Measurements from ENCODE around the gene NDUFS7. TPM values are rescaled to one million over a fixed set of nuclear protein-coding genes. Genes with fewer than 3 reads are reported as not detected.

Gene NDUFS7
- total RNA-seq, 1 donor from 2014 or later: 443 TPM

DNA sequence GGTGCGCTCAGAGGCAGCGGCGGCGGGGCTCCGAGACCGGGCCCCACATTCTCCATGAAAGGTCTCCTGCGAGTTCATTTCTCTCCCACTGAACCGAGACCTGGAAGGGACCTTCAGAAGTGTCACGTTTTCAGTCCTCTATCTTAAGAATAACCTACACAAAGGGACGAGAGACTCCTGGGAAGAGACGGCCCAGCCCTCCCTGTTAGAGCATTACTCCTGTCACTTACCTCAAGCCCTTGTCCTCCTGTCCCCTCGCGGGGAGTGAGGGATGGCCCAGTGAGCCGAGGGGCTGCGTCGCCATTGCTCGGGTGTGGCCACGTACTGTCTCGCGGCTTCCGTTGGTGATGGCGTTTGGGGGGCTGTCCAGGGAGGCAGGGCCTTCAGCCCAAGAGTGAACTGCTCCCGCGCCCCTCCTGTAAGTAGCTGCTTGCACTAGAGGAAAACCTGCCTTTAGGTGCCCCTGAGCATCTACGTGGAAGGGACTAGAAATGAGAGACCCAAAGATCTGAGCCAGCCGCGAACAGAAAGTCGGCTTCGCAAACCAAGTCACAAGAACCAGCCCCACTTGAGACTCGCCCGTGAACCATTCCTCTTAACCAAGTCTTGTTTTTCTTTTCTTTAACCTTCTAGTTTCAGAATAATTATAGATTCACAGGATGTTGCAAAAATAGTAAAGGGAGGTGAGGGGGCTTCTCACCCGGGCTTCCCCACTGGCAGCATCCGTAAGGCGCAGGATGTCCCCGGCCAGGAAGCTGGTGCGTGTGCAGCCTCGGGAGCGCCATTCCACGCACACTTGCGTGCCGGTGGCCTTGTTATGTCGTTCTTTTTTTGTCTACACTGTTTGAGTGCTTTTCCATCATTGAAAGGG lies 21.1 kb upstream of the NDUFS7 start:
- intact Hi-C loops (cut with DNase I): no loop called here
- no peak for ATAC-seq

GRCh38 chr19:1363599-1363998 lies 20.1 kb upstream of the NDUFS7 start:
- DNase-seq (ENCODE audit: missing footprints) (no peak), ATAC-seq (no peak)
- intact Hi-C loops (cut with DNase I): no loop called here

More for the DNA sequence above, 21.1 kb upstream of the NDUFS7 start:
- DNase-seq (ENCODE audit: missing footprints): peak; percentile 32

- ATAC-seq: no peak
- intact Hi-C loops (cut with DNase I): no loop called here
- peak; percentile 7 for DNase-seq (ENCODE audit: missing footprints)
These were observed 19.5 kb upstream of the NDUFS7 start for GRCh38 chr19:1364070-1364704.

GRCh38 chr19:1365319-1366269 lies 18.1 kb upstream of the NDUFS7 start:
- intact Hi-C loops (cut with DNase I): no loop called here
- peak; percentile 14 for DNase-seq (ENCODE audit: missing footprints)
- no peak for ATAC-seq

- ATAC-seq: no peak
- DNase-seq (ENCODE audit: missing footprints): peak; percentile 44
- intact Hi-C loops (cut with DNase I): no loop called here
These were observed 17.4 kb upstream of the NDUFS7 start for GRCh38 chr19:1366296-1366695.

DNA sequence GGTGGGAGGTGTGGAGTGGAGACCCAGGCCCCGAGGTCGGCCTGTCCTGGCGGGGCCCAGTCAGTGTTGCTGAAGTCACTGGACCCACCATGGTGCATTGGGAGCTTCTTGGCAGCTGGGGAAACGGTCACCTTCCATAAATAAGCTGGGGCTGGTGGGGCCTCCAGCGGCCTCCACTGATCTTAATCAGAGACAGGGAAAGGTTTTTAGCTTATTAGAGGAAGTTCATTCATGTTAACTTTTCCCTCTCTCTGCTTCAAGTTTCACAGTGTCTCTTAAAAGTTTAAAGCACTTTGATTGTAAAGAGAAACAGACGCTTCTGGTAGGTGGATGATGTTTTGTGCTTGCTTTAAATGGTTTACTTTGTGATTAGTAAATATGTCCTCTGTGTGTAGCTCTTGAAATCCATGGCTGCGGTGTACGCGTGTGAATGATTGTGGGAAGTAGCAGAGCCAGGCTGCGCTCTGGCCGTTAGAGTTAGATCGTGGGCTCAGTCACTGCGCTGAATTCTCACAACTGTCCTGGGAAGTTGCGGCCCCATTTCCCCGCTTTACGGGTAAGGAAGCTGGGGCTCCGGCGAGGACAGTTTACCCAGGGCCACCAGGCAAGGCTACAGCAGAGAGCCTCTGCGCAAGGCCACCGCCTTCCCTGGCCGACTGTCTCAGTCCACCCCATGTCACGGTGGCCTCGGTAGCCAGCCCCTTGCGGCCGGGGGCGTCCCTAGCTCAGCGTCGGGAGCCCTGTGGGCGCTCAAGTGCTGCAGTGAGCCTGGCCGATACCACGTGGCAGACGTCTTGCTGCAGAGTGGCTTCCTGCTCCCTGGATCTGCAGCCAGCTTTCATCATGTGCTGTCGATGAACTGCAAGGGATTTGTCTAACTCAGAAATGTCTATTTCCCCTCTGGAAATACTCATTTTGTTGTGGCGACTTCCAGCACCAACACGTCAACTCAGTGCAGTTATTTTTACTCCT lies 16.5 kb upstream of the NDUFS7 start:
- DNase-seq (ENCODE audit: missing footprints): peak; percentile 27
- ATAC-seq: no peak
- intact Hi-C loops (cut with DNase I): no loop called here

GRCh38 chr19:1369214-1369805 lies 14.4 kb upstream of the NDUFS7 start:
- intact Hi-C loops (cut with DNase I): no loop called here
- ATAC-seq (no peak), DNase-seq (ENCODE audit: missing footprints) (peak; percentile 33)

DNA sequence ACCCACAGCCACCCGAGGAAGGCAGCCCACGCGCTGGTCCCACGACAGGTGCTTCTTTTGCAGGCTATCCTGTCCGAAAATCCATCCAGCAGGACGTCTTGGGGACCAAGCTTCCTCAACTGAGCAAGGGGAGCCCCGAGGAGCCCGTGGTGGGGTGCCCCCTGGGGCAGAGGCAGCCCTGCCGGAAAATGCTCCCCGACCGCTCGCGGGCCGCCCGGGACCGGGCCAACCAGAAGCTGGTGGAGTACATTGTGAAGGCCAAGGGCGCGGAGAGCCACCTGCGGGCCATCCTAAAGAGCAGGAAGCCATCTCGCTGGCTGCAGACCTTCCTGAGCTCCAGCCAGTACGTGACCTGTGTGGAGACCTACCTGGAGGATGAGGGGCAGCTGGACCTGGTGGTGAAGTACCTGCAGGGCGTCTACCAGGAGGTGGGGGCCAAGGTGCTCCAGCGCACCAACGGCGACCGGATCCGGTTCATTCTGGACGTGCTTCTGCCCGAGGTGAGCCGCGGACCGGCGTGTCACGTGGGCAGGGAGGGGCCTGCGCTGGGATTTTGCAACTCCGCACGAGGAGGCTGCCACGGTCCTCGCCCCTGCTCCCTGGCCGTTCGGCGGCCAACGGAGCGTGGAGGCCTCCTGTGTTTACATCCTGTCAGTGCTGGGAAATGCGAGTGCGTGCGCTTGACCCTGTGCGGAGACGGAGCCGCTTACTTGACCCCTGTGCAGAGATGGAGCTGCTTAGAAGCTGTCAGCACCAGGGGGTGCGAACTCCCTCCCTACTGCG lies 12.9 kb upstream of the NDUFS7 start:
- intact Hi-C loops (cut with DNase I): no loop called here
- peak; percentile 59 for DNase-seq (ENCODE audit: missing footprints)

GRCh38 chr19:1373042-1373533 lies 10.6 kb upstream of the NDUFS7 start:
- peak; percentile 35 for DNase-seq (ENCODE audit: missing footprints)
- intact Hi-C loops (cut with DNase I): no loop called here
- ATAC-seq: peak; percentile 8

More for the DNA sequence above, 12.9 kb upstream of the NDUFS7 start:
- ATAC-seq: no peak

DNA sequence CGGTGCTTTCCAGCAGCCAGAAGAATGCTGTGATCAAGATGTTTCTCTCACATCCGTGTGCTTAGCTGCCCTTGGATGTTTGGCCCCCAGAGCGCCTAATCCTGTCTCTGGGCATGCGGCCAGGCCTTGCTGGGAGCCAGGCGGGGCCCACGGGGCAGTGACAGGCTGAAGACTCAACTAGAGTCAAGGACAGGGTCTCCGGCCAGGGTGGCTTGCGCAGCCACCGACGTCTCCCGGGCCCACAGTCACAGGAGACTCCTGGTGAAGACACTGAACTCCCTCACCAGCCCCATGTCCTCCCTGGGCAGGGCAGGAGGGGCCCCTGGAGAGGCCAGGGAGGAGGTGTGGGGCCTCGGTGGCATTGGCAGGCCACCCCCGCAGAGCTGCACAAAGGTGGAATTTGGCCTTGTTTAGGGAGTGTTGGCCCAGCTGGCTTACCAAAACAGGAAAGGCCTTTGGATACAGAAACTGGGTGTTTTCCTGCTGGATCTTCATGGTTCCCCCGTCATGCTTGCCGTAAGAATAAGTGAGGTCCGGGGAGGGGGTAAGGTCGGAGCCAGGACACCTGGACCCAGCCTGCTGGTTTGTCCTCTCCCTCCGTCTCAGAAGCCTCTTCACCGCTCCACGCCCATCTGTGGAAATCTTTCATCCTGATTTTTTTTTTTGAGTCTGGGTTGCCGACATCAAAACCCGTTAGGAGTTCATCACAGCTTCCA lies 10.0 kb upstream of the NDUFS7 start:
- ATAC-seq: peak; percentile 78
- peak; percentile 87 for DNase-seq (ENCODE audit: missing footprints)
- intact Hi-C loops (cut with DNase I): no loop called here

- intact Hi-C loops (cut with DNase I): no loop called here
- ATAC-seq (peak; percentile 23), DNase-seq (ENCODE audit: missing footprints) (peak; percentile 63)
These were observed 9.5 kb upstream of the NDUFS7 start for GRCh38 chr19:1374250-1374577.

DNA sequence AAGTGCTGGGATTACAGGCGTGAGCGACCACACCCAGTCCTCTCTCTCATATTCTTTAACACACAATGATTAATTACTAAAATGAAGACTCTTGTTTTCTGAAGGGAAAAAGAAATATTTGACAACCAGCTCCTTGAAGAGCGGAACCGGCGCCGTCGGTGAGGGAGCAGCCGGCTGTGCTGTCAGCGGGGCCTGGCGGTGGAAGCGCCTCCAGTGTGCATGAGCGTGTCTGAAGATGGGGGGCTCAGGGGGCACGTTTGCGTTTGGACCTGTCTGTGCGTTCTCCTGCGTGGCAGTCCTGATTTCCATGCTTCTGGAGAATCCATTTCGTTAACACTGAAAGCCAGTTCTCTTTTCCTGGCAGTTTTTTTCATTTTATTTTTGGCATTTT lies 7.3 kb upstream of the NDUFS7 start:
- ATAC-seq (no peak), DNase-seq (ENCODE audit: missing footprints) (peak; percentile 62)
- intact Hi-C loops (cut with DNase I): no loop called here

DNA sequence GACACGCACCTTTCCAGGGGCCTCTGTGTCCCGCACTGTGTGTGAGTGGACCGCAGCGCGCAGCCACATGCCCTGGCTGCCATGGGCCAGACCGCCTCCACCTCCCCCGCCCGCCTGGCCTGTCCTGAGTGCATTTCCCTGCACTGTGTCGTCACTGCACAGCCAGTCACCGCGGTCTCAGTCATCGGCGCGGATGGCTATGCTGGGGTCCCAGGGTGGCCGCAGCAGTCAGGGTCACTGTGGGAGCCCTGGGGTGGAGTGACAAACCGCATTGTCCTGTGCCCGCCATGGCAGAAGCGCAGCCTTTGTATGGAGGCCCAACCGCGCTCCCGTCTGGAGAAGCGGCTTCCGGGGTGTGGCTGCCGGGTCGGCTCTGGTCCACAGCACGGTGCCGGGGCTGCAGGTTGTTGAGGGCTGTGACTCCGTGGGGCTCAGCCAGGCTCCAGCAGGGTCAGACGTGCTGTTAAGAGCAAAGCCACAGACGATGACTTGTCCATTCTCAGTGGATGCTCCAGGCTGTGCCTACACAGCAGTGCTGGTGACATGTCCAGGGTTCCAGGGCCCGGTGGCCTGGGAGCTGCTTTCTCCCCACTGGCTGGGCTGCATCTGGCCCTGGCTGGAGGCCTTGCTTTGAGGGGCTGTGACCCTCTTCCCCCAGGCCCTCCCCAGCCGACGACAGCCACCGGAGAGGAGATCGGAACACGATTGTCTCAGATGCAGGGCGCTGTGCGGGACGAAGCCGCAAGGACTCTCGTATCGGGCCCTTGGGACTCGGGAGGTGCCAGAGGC lies 6.3 kb upstream of the NDUFS7 start:
- ATAC-seq (no peak), DNase-seq (ENCODE audit: missing footprints) (peak; percentile 48)
- intact Hi-C loops (cut with DNase I): no loop called here

GRCh38 chr19:1377965-1378785 lies 5.5 kb upstream of the NDUFS7 start:
- peak; percentile 50 for DNase-seq (ENCODE audit: missing footprints)
- ATAC-seq: no peak
- intact Hi-C loops (cut with DNase I): no loop called here

Measured in Right ventricle myocardium inferior (tissue), 1 donor.